ENCODE data around the gene RPL27A.
"Not testable (repeated sequence)": the region's sequence is repeated elsewhere in the genome, so short reads cannot be mapped to it uniquely, and the experiment has no call there.

RPL27A gene

DNA sequence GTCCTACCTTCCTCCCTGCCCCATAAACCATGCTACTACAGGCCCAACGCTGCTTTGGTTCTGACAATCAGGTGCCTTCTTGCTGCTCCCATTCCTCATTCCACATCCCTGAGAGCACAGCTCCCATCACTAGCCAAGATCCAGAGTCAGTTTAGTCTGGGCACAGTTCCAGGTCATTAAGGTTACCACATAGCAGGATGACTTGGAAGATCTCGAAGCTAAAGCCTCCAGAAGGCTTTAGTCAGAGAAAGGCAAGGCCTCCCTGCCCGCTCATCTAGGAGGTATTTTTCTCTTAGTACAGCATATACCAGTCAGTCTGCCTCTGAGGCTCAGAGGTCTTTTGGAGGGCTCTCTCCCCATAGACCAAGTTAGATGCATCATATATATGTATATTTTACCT lies 30.5 kb upstream of the RPL27A start:
- peak; percentile 74 for DNase-seq (ENCODE audit: low read depth)
- Histone ChIP-seq H3K4me3 (ENCODE audit: low read length) (no peak overlapping the region), H3K9ac (ENCODE audit: low read length) (peak overlapping the region; percentile 73), H3K4me1 (ENCODE audit: control insufficient read depth, insufficient read depth, low read length) (peaks cover 18% of the 10 kb centered on the region), H3K36me3 (ENCODE audit: control insufficient read depth, insufficient read depth, low read length, severe bottlenecking) (peaks cover 15% of the 10 kb centered on the region), H3K9me3 (ENCODE audit: control insufficient read depth, low read length) (no peaks in the 10 kb centered on the region), H3K27me3 (replicated peaks; ENCODE audit: control insufficient read depth, insufficient read depth, low read length) (no peaks in the 10 kb centered on the region)

DNA sequence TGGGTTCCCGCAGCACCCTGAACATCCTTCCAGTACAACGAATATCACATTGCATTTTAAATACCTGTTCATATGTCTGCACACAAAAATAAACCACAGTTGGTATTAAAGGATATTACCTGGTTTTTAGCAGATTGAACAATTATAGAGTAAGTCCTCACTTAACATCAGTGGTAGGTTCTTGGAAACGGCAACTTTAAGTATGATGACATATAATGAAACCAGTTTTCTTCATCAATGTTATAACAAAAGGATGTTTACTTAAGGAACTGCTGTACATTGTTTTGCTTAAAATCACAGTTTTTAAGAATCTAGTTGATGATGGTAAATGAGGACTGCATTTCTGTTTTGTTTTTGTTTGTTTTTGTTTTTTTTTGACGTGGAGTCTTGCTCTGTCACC lies 28.1 kb upstream of the RPL27A start:
- H3K9me3 ChIP-seq (ENCODE audit: control insufficient read depth, low read length), result no peaks in the 10 kb centered on the region
- peak; percentile 26 for DNase-seq (ENCODE audit: low read depth)
- peaks cover 34% of the 10 kb centered on the region for H3K4me1 ChIP-seq (ENCODE audit: control insufficient read depth, insufficient read depth, low read length)
- no peak overlapping the region for H3K4me3 ChIP-seq (ENCODE audit: low read length)
- H3K9ac ChIP-seq (ENCODE audit: low read length), result no peak overlapping the region
- H3K27me3 ChIP-seq (replicated peaks; ENCODE audit: control insufficient read depth, insufficient read depth, low read length), result no peaks in the 10 kb centered on the region
- peaks cover 2% of the 10 kb centered on the region for H3K36me3 ChIP-seq (ENCODE audit: control insufficient read depth, insufficient read depth, low read length, severe bottlenecking)

DNA sequence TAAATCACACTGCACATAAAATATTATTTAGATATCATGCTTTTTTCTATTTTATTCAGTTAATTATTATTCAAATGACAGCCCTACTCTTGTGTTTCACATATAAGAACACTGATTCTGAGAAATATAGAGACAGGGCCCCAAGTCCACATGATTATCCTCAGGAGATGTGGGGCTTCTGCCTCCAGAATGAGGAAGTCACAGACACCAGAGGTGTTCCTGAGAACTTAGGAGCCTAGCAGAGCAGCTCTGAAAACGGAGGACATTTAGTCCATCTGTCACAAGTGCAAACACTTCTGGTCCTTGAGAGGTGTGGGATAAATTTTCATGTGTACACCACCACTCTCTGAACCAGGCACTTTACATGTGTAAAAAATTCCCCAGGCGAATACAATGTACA lies 26.3 kb upstream of the RPL27A start:
- no peak for DNase-seq (ENCODE audit: low read depth)
- H3K4me1 ChIP-seq (ENCODE audit: control insufficient read depth, insufficient read depth, low read length), result peaks cover 31% of the 10 kb centered on the region
- H3K9ac ChIP-seq (ENCODE audit: low read length), result no peak overlapping the region
- no peaks in the 10 kb centered on the region for H3K27me3 ChIP-seq (replicated peaks; ENCODE audit: control insufficient read depth, insufficient read depth, low read length)
- H3K4me3 ChIP-seq (ENCODE audit: low read length), result no peak overlapping the region
- H3K36me3 ChIP-seq (ENCODE audit: control insufficient read depth, insufficient read depth, low read length, severe bottlenecking), result no peaks in the 10 kb centered on the region
- no peaks in the 10 kb centered on the region for H3K9me3 ChIP-seq (ENCODE audit: control insufficient read depth, low read length)

DNA sequence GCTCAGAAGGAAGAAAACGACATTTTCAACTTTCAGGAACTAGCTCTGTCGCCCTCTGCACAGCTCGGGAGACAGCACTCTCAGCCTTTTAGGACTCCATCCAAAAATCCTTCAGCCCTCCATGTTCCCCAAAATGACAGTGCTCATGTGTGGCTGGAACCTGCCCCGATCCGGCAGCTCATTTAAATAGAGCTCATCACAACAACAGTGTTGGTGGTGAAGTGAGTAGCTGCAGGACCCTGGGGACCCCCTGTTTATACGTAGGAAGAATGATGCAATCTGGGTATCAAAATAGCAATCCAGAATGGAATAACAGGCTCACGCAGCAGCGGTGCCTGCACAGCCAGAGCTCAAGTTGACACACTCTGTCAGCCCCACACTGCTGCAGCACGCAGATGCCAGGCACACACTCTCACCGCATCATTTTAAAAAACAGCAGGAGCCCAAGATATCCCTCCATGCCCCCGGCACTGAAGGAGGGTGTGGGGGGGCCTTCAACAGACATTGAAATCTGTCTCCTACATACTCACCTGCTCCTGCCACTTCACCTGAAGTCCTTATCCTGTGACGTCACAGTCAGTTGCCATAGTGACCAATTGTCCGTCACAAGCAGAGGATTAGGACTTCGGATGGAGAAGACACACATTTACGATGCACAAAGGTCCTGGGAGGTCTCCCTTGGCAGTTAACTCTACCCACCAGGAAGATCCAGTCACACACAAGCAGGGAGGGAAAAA lies 24.1 kb upstream of the RPL27A start:
- no peak for DNase-seq (ENCODE audit: low read depth)
- Histone ChIP-seq H3K9ac (ENCODE audit: low read length) (peak overlapping the region; percentile 43), H3K4me1 (ENCODE audit: control insufficient read depth, insufficient read depth, low read length) (peaks cover 21% of the 10 kb centered on the region), H3K27me3 (replicated peaks; ENCODE audit: control insufficient read depth, insufficient read depth, low read length) (no peaks in the 10 kb centered on the region), H3K36me3 (ENCODE audit: control insufficient read depth, insufficient read depth, low read length, severe bottlenecking) (no peaks in the 10 kb centered on the region), H3K9me3 (ENCODE audit: control insufficient read depth, low read length) (no peaks in the 10 kb centered on the region), H3K4me3 (ENCODE audit: low read length) (peak overlapping the region; percentile 48)

DNA sequence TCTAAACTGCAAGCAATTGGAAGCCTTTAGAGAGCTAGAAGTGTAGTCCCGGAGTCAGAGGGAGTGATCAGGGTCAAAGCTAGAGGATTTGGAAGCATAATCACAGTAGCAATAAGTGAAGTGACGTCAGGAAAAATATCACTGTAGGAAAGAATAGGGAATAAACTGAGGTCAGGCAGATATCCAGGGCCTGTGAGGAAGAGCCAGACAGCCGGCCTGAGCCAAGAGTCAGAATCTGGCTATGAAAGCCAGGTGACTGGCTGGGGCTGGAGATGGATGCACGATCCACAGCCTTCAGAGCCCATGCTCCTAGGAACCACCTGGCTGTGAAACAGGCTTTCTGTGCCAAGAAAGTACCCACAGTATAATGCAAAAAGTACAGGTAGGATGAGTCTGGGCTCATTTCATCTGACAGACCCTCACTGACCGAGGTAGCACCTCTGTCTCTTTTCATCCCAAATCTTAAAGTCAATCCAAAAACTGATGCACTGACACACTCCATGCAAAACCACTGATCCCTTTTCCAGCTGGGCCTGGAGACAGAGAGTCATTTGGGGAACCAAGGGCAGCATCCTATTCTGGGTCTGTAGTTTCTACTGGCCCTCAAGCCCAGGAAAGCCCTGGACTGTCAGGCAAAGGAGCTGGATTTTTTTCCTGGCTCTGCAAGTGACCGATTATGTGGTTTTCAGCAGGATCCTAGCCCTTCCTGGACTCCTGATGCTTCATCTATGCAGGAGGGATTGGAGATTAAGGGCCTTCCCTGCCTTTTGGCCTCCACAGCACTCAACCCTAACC lies 21.4 kb upstream of the RPL27A start:
- Histone ChIP-seq H3K4me3 (ENCODE audit: low read length) (no peak overlapping the region), H3K9me3 (ENCODE audit: control insufficient read depth, low read length) (no peaks in the 10 kb centered on the region), H3K9ac (ENCODE audit: low read length) (no peak overlapping the region), H3K27me3 (replicated peaks; ENCODE audit: control insufficient read depth, insufficient read depth, low read length) (no peaks in the 10 kb centered on the region), H3K4me1 (ENCODE audit: control insufficient read depth, insufficient read depth, low read length) (peaks cover 21% of the 10 kb centered on the region), H3K36me3 (ENCODE audit: control insufficient read depth, insufficient read depth, low read length, severe bottlenecking) (no peaks in the 10 kb centered on the region)
- DNase-seq (ENCODE audit: low read depth), result no peak

DNA sequence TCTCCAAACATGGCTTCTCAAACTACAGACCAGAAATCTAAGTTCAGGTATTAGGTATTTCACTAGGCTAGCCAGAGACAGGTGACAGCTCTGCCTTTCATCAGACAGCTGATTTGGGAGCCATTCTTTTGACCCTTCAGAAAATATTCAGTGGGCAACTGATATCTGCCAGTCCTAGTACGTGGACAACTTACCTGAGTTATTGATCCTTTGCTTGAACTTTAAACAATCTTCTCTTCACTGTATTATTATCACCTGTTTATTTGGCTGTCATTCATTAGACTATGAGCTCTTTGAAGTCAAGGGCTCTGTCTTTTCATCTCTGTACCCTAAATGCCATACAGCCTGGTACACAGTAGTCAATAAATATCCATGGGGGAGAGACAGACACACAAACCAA lies 17.4 kb upstream of the RPL27A start:
- no peak for DNase-seq (ENCODE audit: low read depth)

DNA sequence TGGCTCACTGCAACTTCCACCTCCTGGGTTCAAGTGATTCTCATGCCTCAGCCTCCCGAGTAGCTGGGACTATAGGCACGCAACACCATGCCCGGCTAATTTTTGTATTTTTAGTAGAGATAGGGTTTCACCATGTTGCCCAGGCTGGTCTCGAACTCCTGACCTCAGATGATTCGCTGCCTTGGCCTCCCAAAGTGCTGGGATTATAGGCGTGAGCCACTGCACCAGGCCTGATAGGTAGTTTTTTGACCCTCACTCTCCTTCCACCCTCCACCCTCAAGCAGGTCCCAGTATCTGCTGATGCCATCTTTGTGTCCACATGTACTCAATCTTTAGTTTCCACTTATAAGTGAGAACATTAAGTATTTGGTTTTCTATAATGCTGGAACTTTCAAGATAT lies 12.5 kb upstream of the RPL27A start:
- not testable (repeated sequence) for H3K36me3 ChIP-seq (ENCODE audit: control insufficient read depth, insufficient read depth, low read length, severe bottlenecking); H3K9ac ChIP-seq (ENCODE audit: low read length); DNase-seq (ENCODE audit: low read depth); H3K4me3 ChIP-seq (ENCODE audit: low read length); H3K27me3 ChIP-seq (replicated peaks; ENCODE audit: control insufficient read depth, insufficient read depth, low read length); H3K9me3 ChIP-seq (ENCODE audit: control insufficient read depth, low read length)
- peaks cover 18% of the 10 kb centered on the region for H3K4me1 ChIP-seq (ENCODE audit: control insufficient read depth, insufficient read depth, low read length)

More for the DNA sequence above, 17.4 kb upstream of the RPL27A start:
- no peak overlapping the region for H3K4me3 ChIP-seq (ENCODE audit: low read length)
- H3K4me1 ChIP-seq (ENCODE audit: control insufficient read depth, insufficient read depth, low read length), result no peaks in the 10 kb centered on the region
- peaks cover 3% of the 10 kb centered on the region for H3K36me3 ChIP-seq (ENCODE audit: control insufficient read depth, insufficient read depth, low read length, severe bottlenecking)
- H3K9ac ChIP-seq (ENCODE audit: low read length), result no peak overlapping the region
- no peaks in the 10 kb centered on the region for H3K27me3 ChIP-seq (replicated peaks; ENCODE audit: control insufficient read depth, insufficient read depth, low read length)
- H3K9me3 ChIP-seq (ENCODE audit: control insufficient read depth, low read length), result no peaks in the 10 kb centered on the region

DNA sequence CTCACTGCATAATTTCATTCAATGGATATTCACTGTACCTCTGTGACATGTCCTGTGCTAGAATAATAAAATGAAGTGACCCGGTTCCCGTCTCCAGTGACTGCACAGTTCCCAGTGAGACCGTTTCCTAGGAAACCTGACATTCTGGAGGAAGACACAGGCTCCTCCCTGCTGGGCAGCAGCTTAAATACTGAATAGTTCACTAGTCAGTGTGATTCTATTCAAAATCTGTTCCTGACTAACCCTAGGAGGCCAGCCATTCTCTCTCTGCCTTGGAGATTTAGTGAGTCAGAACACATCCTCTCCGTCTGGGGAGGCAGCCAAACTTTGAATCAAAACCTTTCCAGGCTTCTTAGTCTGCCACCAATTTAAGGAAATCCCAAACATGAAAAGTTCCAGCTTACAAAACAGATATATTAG lies 11.4 kb upstream of the RPL27A start:
- H3K9ac ChIP-seq (ENCODE audit: low read length), result peak overlapping the region; percentile 53
- DNase-seq (ENCODE audit: low read depth), result peak; percentile 96
- no peaks in the 10 kb centered on the region for H3K27me3 ChIP-seq (replicated peaks; ENCODE audit: control insufficient read depth, insufficient read depth, low read length)
- H3K9me3 ChIP-seq (ENCODE audit: control insufficient read depth, low read length), result no peaks in the 10 kb centered on the region
- H3K4me3 ChIP-seq (ENCODE audit: low read length), result peak overlapping the region; percentile 53
- peaks cover 18% of the 10 kb centered on the region for H3K4me1 ChIP-seq (ENCODE audit: control insufficient read depth, insufficient read depth, low read length)
- H3K36me3 ChIP-seq (ENCODE audit: control insufficient read depth, insufficient read depth, low read length, severe bottlenecking), result peaks cover 3% of the 10 kb centered on the region

DNA sequence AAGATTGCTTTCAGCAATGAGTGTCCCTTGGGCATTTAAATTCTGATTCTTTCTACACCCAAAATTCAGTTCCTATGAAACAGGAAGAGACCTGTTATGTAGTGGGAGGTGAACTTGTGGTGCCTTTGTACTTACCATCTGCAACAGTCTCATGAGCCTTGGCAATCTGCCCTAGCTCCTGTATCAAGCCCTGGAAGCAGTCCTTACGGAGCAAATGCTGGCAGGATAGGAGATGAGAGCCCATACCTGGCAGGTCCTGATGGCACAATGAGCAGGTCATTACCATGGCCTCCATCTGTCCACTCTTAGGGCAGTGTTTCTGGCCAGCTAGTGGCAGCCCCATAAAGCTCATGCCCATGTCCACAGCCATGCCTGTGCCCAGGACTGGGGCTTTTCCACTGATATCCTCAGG lies 10.9 kb upstream of the RPL27A start:
- no peak for DNase-seq (ENCODE audit: low read depth)
- no peaks in the 10 kb centered on the region for H3K9me3 ChIP-seq (ENCODE audit: control insufficient read depth, low read length)
- H3K27me3 ChIP-seq (replicated peaks; ENCODE audit: control insufficient read depth, insufficient read depth, low read length), result no peaks in the 10 kb centered on the region
- peaks cover 3% of the 10 kb centered on the region for H3K36me3 ChIP-seq (ENCODE audit: control insufficient read depth, insufficient read depth, low read length, severe bottlenecking)
- no peak overlapping the region for H3K4me3 ChIP-seq (ENCODE audit: low read length)
- peaks cover 18% of the 10 kb centered on the region for H3K4me1 ChIP-seq (ENCODE audit: control insufficient read depth, insufficient read depth, low read length)
- H3K9ac ChIP-seq (ENCODE audit: low read length), result peak overlapping the region; percentile 10

DNA sequence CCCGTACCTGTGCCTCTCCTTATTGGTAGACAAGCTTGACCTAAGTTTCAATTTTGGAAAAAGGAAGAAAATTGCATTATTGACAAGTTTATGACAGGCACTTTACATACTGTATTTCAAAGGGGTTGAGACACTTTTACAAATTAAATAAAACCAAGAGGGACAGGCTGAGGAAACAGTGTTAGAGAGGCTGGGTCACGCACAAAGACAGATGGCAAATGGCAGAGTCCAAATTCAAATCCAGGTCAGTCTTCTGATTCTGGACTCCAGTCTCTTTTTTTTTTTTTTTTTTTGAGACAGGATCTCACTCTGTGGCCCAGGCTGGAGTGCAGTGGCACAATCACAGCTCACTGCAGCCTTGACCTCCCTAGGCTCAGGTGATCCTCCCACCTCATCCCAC lies 10.2 kb upstream of the RPL27A start:
- Histone ChIP-seq H3K27me3 (replicated peaks; ENCODE audit: control insufficient read depth, insufficient read depth, low read length) (no peaks in the 10 kb centered on the region), H3K36me3 (ENCODE audit: control insufficient read depth, insufficient read depth, low read length, severe bottlenecking) (peaks cover 3% of the 10 kb centered on the region), H3K4me1 (ENCODE audit: control insufficient read depth, insufficient read depth, low read length) (peaks cover 18% of the 10 kb centered on the region), H3K4me3 (ENCODE audit: low read length) (no peak overlapping the region), H3K9ac (ENCODE audit: low read length) (no peak overlapping the region), H3K9me3 (ENCODE audit: control insufficient read depth, low read length) (no peaks in the 10 kb centered on the region)
- no peak for DNase-seq (ENCODE audit: low read depth)

DNA sequence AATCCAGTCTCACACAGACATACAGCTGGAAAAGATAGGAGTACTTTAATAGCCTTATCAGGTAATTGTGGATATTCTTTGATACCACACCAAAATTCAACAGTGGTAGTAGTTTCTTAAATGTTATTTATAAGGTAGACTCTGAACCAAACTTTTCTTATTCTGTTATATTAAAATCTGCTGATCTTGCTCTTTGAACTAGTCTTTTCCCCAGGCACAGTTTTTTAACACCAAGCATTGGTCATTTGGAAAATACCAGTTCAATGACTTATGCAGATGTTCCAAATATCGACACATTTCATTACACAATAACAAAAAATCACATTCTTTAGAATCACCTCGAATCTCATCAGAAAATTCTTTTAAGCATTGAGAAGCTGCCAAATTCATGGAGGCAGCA lies 7.7 kb upstream of the RPL27A start:
- Histone ChIP-seq H3K9ac (ENCODE audit: low read length) (no peak overlapping the region), H3K27me3 (replicated peaks; ENCODE audit: control insufficient read depth, insufficient read depth, low read length) (no peaks in the 10 kb centered on the region), H3K36me3 (ENCODE audit: control insufficient read depth, insufficient read depth, low read length, severe bottlenecking) (peaks cover 5% of the 10 kb centered on the region), H3K9me3 (ENCODE audit: control insufficient read depth, low read length) (no peaks in the 10 kb centered on the region), H3K4me3 (ENCODE audit: low read length) (no peak overlapping the region), H3K4me1 (ENCODE audit: control insufficient read depth, insufficient read depth, low read length) (peaks cover 18% of the 10 kb centered on the region)
- DNase-seq (ENCODE audit: low read depth), result no peak

All from adipocyte (in vitro differentiated cells).